MCF 10A (cell line): Measurements from ENCODE around the gene LINGO1. TPM values are rescaled to one million over a fixed set of nuclear protein-coding genes. Genes with fewer than 3 reads are reported as not detected.
A peak's percentile ranks its signal among the peaks of the same experiment; 100 is the strongest.

Experiments
- BruUV-seq: library from RNA; stranded (reverse); fragments of 400-500 nt; replicated peaks from 2 replicates; lab custom pipeline; 2021; lab: Mats Ljungman, UMichigan
- CTCF ChIA-PET: fragments of 300-600 bp; sonication (Branson Sonifier 250); formaldehyde crosslinking; extraction: SDS; loops from one replicate; lab custom pipeline; 2021; ENCODE audit warnings: antibody characterized with exemption, inconsistent platforms; lab: Yijun Ruan, JAX
- POLR2A ChIA-PET: fragments of 300-600, 350-650 bp; sonication (Branson Sonifier 250); formaldehyde crosslinking; extraction: SDS; loops from one replicate; lab custom pipeline; 2020; ENCODE audit warnings: antibody characterized with exemption, inconsistent platforms; lab: Yijun Ruan, JAX
- DNase-seq: peaks from one replicate; pipeline ENCODE4 v3.0.0-alpha.2; 2018; ENCODE audit not compliant: unreplicated experiment
- H3K27ac Mint-ChIP-seq: one replicate; pipeline ENCODE4 v1.8.0; 2022; ENCODE audit warnings: mild to moderate bottlenecking, low read depth, mixed read lengths; ENCODE audit not compliant: unreplicated experiment
- H3K27me3 Mint-ChIP-seq: one replicate; pipeline ENCODE4 v1.8.0; 2022; ENCODE audit warnings: mixed read lengths; ENCODE audit not compliant: insufficient read depth, unreplicated experiment
- H3K36me3 Mint-ChIP-seq: one replicate; pipeline ENCODE4 v1.8.0; 2022; ENCODE audit warnings: mild to moderate bottlenecking, moderate library complexity, mixed read lengths; ENCODE audit not compliant: insufficient read depth, unreplicated experiment
- H3K4me1 Mint-ChIP-seq: one replicate; pipeline ENCODE4 v1.8.0; 2022; ENCODE audit warnings: mixed read lengths; ENCODE audit not compliant: insufficient read depth, unreplicated experiment
- H3K4me3 Mint-ChIP-seq: one replicate; pipeline ENCODE4 v1.8.0; 2022; ENCODE audit warnings: mild to moderate bottlenecking, moderate library complexity, mixed read lengths; ENCODE audit not compliant: unreplicated experiment
- H3K9me3 Mint-ChIP-seq: one replicate; pipeline ENCODE4 v1.8.0; 2022; ENCODE audit warnings: mixed read lengths; ENCODE audit not compliant: unreplicated experiment
- CTCF ChIP-seq: fragments of 200-600 bp; IDR thresholded peaks from one replicate; pipeline ENCODE4 v1.8.0; 2022; ENCODE audit warnings: antibody characterized with exemption, mild to moderate bottlenecking; ENCODE audit not compliant: unreplicated experiment
- intact Hi-C: fragments of 100-400 bp; cut with micrococcal nuclease; formaldehyde crosslinking; loops from 2 replicates; pipeline ENCODE4 v1.14.1; 2022
- total RNA-seq: library from RNA; stranded (reverse); gene quantifications from 2 replicates; pipeline ENCODE4 v1.2.3, GENCODE V29; 2022

The LINGO1 gene
- total RNA-seq, 1 experiment from 2014 or later: not detected

DNA sequence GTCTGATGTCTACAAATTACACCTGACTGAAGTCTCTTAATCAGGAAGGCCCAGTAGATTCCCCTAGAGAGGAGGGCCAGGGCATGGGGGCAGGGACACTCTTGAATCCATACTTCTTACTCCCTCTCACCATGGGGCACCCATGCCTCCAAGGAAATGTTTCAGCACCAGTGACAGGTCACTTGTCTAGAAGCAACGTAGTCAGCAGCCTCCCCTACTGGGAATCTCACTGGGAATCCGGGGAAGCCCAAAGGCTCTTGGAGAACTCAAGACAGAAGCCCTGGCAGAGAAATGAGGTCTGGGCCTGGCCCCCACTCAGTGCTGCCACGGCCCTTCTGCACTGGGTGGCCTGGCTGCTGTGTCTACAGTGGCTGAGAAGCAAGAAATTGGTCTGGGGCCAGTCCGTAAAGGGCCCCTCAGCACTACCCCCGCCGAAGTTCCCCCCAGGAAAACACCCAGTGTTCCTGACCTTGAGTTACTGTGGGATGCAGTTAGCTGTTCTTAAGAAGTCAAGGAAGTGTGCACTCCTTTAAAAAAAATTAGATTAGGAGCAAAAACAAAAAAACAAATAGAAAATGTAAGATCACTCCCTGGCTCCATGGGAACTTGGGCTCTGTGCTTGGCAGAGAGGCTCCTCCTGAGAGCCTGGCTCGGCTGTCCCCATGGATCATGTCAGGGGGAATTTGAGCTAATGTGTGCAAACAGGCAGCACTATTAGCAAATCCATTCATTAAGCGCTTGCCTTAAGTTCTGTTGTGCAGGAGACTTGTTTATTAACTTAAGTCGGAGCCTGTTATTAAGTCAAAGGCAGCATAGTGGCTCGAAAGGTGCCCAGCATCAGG, 5.4 kb upstream of the LINGO1 start:
- H3K27me3 Mint-ChIP-seq: peaks cover 66% of the 10 kb centered on the region

GRCh38 chr15:77636209-77636608, 3.5 kb upstream of the LINGO1 start:
- H3K9me3 Mint-ChIP-seq: no peaks in the 10 kb centered on the region
- H3K27me3 Mint-ChIP-seq: peaks cover 57% of the 10 kb centered on the region
- BruUV-seq: no TSS peak
- no peak for TF ChIP-seq CTCF
- no peaks in the 10 kb centered on the region for H3K36me3 Mint-ChIP-seq
- ChIA-PET POLR2A (no interaction called here), CTCF (interaction anchor here (0.6 to 5.5 kb wide), 8 partner anchors 10 to 826 kb away, joined by 3 to 64 read pairs (median 5); no protein-coding TSS in a partner anchor)
- intact Hi-C loops: no loop called here
- H3K4me3 Mint-ChIP-seq: no peak overlapping the region
- no peak overlapping the region for H3K27ac Mint-ChIP-seq
- H3K4me1 Mint-ChIP-seq: peaks cover 4% of the 10 kb centered on the region
- no peak for DNase-seq

More for the DNA sequence above, 5.4 kb upstream of the LINGO1 start:
- POLR2A ChIA-PET: no interaction called here
- CTCF ChIA-PET: interaction anchor here (1.7 to 5.5 kb wide), 2 partner anchors 184 kb away, joined by 7 to 64 read pairs; no protein-coding TSS in a partner anchor
- BruUV-seq: no TSS peak
- no peak for TF ChIP-seq CTCF
- intact Hi-C loops: no loop called here
- no peaks in the 10 kb centered on the region for H3K9me3 Mint-ChIP-seq
- no peaks in the 10 kb centered on the region for H3K36me3 Mint-ChIP-seq
- no peak for DNase-seq
- H3K4me3 Mint-ChIP-seq: no peak overlapping the region
- H3K27ac Mint-ChIP-seq: no peak overlapping the region
- peaks cover 4% of the 10 kb centered on the region for H3K4me1 Mint-ChIP-seq

DNA sequence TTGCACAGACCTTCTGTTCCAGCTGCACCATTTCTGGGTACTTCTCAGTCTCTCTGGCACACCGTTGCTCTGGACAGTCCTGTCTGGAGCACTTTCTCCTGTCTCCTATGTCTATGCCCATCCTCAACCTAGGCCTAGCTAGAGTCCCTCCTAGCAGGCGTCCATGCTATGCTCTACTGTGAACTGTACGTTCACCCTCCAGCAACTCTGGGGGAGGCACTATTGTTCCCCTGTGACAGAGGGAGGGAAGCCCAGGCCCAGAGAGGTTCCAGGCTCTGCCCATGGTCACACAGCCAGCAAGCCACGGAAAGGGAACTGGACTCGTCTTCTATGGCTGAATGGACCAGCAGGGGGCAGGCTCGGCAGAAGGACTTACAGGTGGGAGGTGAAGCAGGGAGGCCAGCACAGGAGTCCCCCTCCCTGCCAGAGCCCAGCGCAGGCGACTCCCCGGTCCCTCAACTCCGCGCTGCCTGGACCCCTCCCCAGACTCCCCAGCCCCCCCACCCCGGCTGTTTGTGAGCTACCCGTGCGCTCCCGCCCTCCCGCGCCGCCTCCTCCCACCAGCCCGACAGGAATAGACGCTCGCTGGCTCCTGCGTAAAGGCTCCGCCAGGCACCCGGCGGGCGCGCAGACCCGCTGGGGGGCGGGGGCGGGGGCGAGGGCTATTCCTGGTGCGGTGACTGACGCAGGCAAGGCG, 1.7 kb upstream of the LINGO1 start:
- TF ChIP-seq CTCF: peak; percentile 61
- H3K9me3 Mint-ChIP-seq: no peaks in the 10 kb centered on the region
- H3K36me3 Mint-ChIP-seq: no peaks in the 10 kb centered on the region
- ChIA-PET CTCF (interaction anchor here (0.6 to 5.5 kb wide), 28 partner anchors 9 to 1270 kb away, joined by 3 to 64 read pairs (median 4); no protein-coding TSS in a partner anchor), POLR2A (interaction anchor here (1.0 kb wide), 1 partner anchor 187 kb away, joined by 4 read pairs; no protein-coding TSS in a partner anchor)
- peak; percentile 68 for DNase-seq
- no peak overlapping the region for H3K27ac Mint-ChIP-seq
- H3K4me1 Mint-ChIP-seq: peaks cover 4% of the 10 kb centered on the region
- H3K4me3 Mint-ChIP-seq: peak overlapping the region; percentile 28
- H3K27me3 Mint-ChIP-seq: peaks cover 65% of the 10 kb centered on the region
- intact Hi-C loops: loop anchor here (5.0 kb wide), 1 partner anchor 238 kb away; no protein-coding TSS in a partner anchor
- BruUV-seq: no TSS peak

DNA sequence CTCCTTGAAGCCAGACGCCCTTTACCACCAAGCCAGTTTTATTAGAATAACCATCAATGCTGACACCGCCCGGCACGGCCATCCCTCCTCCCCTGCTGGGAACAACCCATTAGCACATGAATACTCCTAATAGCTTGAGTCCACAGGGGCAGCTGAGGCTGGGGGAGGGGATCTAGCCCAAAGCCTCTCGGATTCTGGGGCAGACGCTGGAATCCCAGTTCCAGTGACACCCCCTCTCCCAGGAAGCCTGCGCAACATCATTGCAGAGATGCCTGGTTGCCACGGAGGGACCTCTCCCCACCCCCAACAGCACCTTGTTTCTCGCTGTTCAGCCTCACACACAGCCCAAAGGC, 1.2 kb upstream of the LINGO1 start:
- intact Hi-C loops: loop anchor here (1.0 to 5.0 kb wide), 3 partner anchors 187 to 447 kb away; no protein-coding TSS in a partner anchor
- H3K27ac Mint-ChIP-seq: no peak overlapping the region

More for the DNA sequence above, 1.2 kb upstream of the LINGO1 start:
- POLR2A ChIA-PET: interaction anchor here (1.0 kb wide), 1 partner anchor 187 kb away, joined by 4 read pairs; no protein-coding TSS in a partner anchor
- Mint-ChIP-seq H3K4me1 (peaks cover 4% of the 10 kb centered on the region), H3K9me3 (no peaks in the 10 kb centered on the region), H3K27me3 (peaks cover 66% of the 10 kb centered on the region), H3K36me3 (no peaks in the 10 kb centered on the region), H3K4me3 (peak overlapping the region; percentile 57)
- no peak for DNase-seq
- no TSS peak for BruUV-seq
- CTCF ChIA-PET: interaction anchor here (0.6 to 5.5 kb wide), 32 partner anchors 9 to 1271 kb away, joined by 3 to 64 read pairs (median 4); no protein-coding TSS in a partner anchor
- no peak for TF ChIP-seq CTCF
